ENCODE measurements around the gene KIRREL1. TPM values are rescaled to one million over a fixed set of nuclear protein-coding genes. Genes with fewer than 3 reads are reported as not detected.

The KIRREL1 gene
- total RNA-seq, 4 donors from 2014 or later: 37.4 to 77.1 (median 54.6) TPM

- H3K36me3 ChIP-seq: peaks cover 32 to 83% (median 62%) of the 10 kb centered on the region in 4 donors
Observed at GRCh38 chr1:158080066-158080465, 86.6 kb downstream of the KIRREL1 start.

GRCh38 chr1:158084336-158084735 is 90.9 kb downstream of the KIRREL1 start:
- intact Hi-C loops (cut with DNase I): no loop called here
- Histone ChIP-seq H3K4me1 (no peaks in the 10 kb centered on the region), H3K36me3 (peaks cover 44 to 95% (median 72%) of the 10 kb centered on the region in 4 donors), H3K9me3 (no peaks in the 10 kb centered on the region), H3K27ac (replicated peaks in 1 of 4) (no peak overlapping the region), H3K4me3 (no peak overlapping the region), H3K27me3 (no peaks in the 10 kb centered on the region)
- no peak for DNase-seq (ENCODE audit: extremely low spot score)
- WGBS: 62% methylated on average over 6 of the region's 8 CpGs
- TF ChIP-seq EP300 (IDR thresholded peaks at IDR 0.05) (no peak), POLR2AphosphoS5 (IDR thresholded peaks at IDR 0.05) (no peak), CTCF (IDR thresholded peaks at IDR 0.05) (no peak), POLR2A (IDR thresholded peaks at IDR 0.05; ENCODE audit: low read depth) (no peak)

More at GRCh38 chr1:158080066-158080465, 86.6 kb downstream of the KIRREL1 start:
- WGBS: 93% methylated on average over 3 of the region's 3 CpGs
- intact Hi-C loops (cut with DNase I): no loop called here
- no peak for DNase-seq (ENCODE audit: extremely low spot score)
- no peaks in the 10 kb centered on the region for H3K9me3 ChIP-seq
- H3K4me1 ChIP-seq: peaks cover 8 to 16% (median 15%) of the 10 kb centered on the region in 4 donors
- TF ChIP-seq POLR2AphosphoS5 (IDR thresholded peaks at IDR 0.05) (no peak), CTCF (IDR thresholded peaks at IDR 0.05) (no peak)
- no peak overlapping the region for H3K4me3 ChIP-seq
- no peak overlapping the region for H3K27ac ChIP-seq (replicated peaks in 1 of 4)
- H3K27me3 ChIP-seq: no peaks in the 10 kb centered on the region

DNA sequence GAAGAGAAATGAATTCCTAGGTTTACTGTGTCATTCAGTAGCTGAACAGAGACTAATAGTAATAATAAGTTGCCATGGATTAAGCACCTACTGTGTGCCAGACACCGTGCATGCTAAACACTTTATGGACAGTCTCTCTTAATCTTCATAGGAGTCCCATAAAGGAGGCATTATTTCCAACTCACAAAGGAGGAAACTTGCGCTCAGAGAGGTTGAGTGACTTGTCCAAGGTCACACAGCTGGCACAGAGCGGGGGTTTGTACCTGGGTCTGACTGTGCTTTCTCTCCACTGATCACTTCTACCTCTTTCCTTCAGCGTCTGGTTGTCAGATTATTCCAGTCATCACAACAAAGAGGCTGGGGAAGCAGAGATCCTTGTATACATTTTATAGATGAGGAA is 91.3 kb downstream of the KIRREL1 start:
- Histone ChIP-seq H3K4me1 (no peaks in the 10 kb centered on the region), H3K27ac (replicated peaks in 1 of 4) (no peak overlapping the region), H3K27me3 (no peaks in the 10 kb centered on the region), H3K4me3 (no peak overlapping the region), H3K9me3 (no peaks in the 10 kb centered on the region), H3K36me3 (peaks cover 48 to 95% (median 72%) of the 10 kb centered on the region in 4 donors)
- DNase-seq (ENCODE audit: extremely low spot score): no peak
- 96% methylated on average over 4 of the region's 4 CpGs for WGBS
- TF ChIP-seq CTCF (IDR thresholded peaks at IDR 0.05): no peak
- TF ChIP-seq POLR2AphosphoS5 (IDR thresholded peaks at IDR 0.05): no peak
- no peak for TF ChIP-seq POLR2A (IDR thresholded peaks at IDR 0.05; ENCODE audit: low read depth)
- no peak for TF ChIP-seq EP300 (IDR thresholded peaks at IDR 0.05)
- intact Hi-C loops (cut with DNase I): loop anchor here (5.0 kb wide), 1 partner anchor 47 kb away; no protein-coding TSS in a partner anchor

DNA sequence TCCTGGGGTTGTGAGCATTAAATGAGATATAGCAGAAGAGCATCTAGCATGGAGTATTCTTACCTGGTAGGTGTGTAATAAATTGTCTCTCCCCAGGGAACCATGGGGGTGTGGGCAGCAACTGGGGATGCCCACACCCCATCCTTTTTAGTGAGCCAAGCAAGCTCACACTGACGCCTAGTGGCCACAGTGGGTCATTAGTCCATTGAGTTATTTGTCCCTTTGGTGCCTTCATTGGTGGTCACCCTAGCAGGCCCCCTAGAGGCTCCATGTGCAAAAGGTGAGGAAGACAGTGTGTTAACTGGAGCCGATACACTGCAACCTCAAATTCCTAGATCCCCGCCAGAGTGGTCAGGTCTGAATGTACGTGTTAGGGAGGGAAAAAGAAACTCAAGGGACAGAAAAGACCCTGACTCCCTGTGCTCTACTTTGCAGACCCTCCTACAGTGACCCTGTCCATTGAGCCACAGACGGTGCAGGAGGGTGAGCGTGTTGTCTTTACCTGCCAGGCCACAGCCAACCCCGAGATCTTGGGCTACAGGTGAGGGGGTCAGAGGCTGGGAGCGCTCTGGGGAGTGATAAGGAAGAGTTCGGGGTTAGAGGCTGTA is 94.0 kb downstream of the KIRREL1 start:
- no peak for DNase-seq (ENCODE audit: extremely low spot score)
- TF ChIP-seq EP300 (IDR thresholded peaks at IDR 0.05) (no peak), POLR2AphosphoS5 (IDR thresholded peaks at IDR 0.05) (peak in 1 of 2 donors; percentile 16), POLR2A (IDR thresholded peaks at IDR 0.05; ENCODE audit: low read depth) (no peak), CTCF (IDR thresholded peaks at IDR 0.05) (peak; percentile 80 to 88 (median 83))
- intact Hi-C loops (cut with DNase I): loop anchor here (2.0 to 5.0 kb wide), 2 partner anchors 50 to 95 kb away; partner anchors contain the start of gene KIRREL1
- no peak overlapping the region for H3K27ac ChIP-seq (replicated peaks in 1 of 4)
- WGBS: 64% methylated on average over 8 of the region's 9 CpGs
- peaks cover 52 to 97% (median 70%) of the 10 kb centered on the region in 4 donors for H3K36me3 ChIP-seq
- no peak overlapping the region for H3K4me3 ChIP-seq
- no peaks in the 10 kb centered on the region for H3K27me3 ChIP-seq
- no peaks in the 10 kb centered on the region for H3K4me1 ChIP-seq
- H3K9me3 ChIP-seq: no peaks in the 10 kb centered on the region

All from esophagus muscularis mucosa (tissue), 4 donors.